Karpas-422 (cell line): ENCODE data around the gene NFATC2IP. TPM values are rescaled to one million over a fixed set of nuclear protein-coding genes. Genes with fewer than 3 reads are reported as not detected.
"Not testable (repeated sequence)": the region's sequence is repeated elsewhere in the genome, so short reads cannot be mapped to it uniquely, and the experiment has no call there.

Experiments used
- DNase-seq: peaks from one replicate; pipeline ENCODE4 v3.0.0-alpha.2; 2015
- H2AFZ ChIP-seq: fragments of 200-600 bp; sonication (generic); 2 replicates; pipeline ENCODE4 v1.6.1; 2014; ENCODE audit warnings: antibody characterized with exemption, low read length, mixed read lengths
- H3K27ac ChIP-seq: fragments of 200-600 bp; sonication (generic); 2 replicates; pipeline ENCODE4 v1.5.1; 2014; ENCODE audit warnings: mild to moderate bottlenecking, low read length, moderate library complexity
- H3K27me3 ChIP-seq: fragments of 200-600 bp; sonication (generic); 2 replicates; pipeline ENCODE4 v1.6.1; 2014; ENCODE audit warnings: low read length, mixed read lengths
- H3K36me3 ChIP-seq: fragments of 200-600 bp; sonication (generic); 2 replicates; pipeline ENCODE4 v1.6.1; 2014; ENCODE audit warnings: low read length, mixed read lengths; ENCODE audit not compliant: insufficient read depth
- H3K4me1 ChIP-seq: fragments of 200-600 bp; sonication (generic); 2 replicates; pipeline ENCODE4 v1.6.1; 2014; ENCODE audit warnings: mild to moderate bottlenecking, low read length, mixed read lengths
- H3K4me2 ChIP-seq: fragments of 200-600 bp; sonication (generic); 2 replicates; pipeline ENCODE4 v1.6.1; 2014; ENCODE audit warnings: low read length, low read depth, mild to moderate bottlenecking; ENCODE audit not compliant: poor library complexity, severe bottlenecking
- H3K4me3 ChIP-seq: fragments of 200-600 bp; sonication (generic); 2 replicates; pipeline ENCODE4 v1.5.1; 2014; ENCODE audit warnings: mild to moderate bottlenecking, antibody characterized with exemption, low read length, mixed read lengths
- H3K79me2 ChIP-seq: fragments of 200-600 bp; sonication (generic); 2 replicates; pipeline ENCODE4 v1.6.1; 2014; ENCODE audit warnings: mild to moderate bottlenecking, low read length, mixed read lengths
- H3K9ac ChIP-seq: fragments of 200-600 bp; sonication (generic); 2 replicates; pipeline ENCODE4 v1.6.0; 2014; ENCODE audit warnings: low read length
- H3K9me2 ChIP-seq: fragments of 200-600 bp; sonication (generic), shearing (Covaris generic); replicated peaks from 2 replicates; pipeline ENCODE4 v1.6.0; 2014; ENCODE audit warnings: mild to moderate bottlenecking, low read length, moderate library complexity; ENCODE audit not compliant: insufficient read depth
- H3K9me3 ChIP-seq: fragments of 300-700, 200-600 bp; sonication (generic); 2 replicates; pipeline ENCODE4 v1.6.1; 2014; ENCODE audit warnings: low read length, mixed read lengths
- H4K20me1 ChIP-seq: fragments of 200-600 bp; sonication (generic); 2 replicates; pipeline ENCODE4 v1.6.1; 2014; ENCODE audit warnings: mild to moderate bottlenecking, antibody characterized with exemption, low read length, low read depth; ENCODE audit not compliant: insufficient read depth
- total RNA-seq: library from RNA; depleted of rRNA; stranded (reverse); fragments of >200 nt; shearing (Covaris generic); gene quantifications from 2 replicates; pipeline ENCODE4 v1.2.3, GENCODE V29; 2014; ENCODE audit warnings: low replicate concordance

NFATC2IP gene
- total RNA-seq, 1 experiment from 2014 or later, result 64.0 TPM

GRCh38 chr16:28999577-28999976 is 48.8 kb downstream of the NFATC2IP start:
- Histone ChIP-seq H3K36me3 (no peaks in the 10 kb centered on the region), H3K27me3 (no peaks in the 10 kb centered on the region), H2AFZ (no peak overlapping the region), H3K9me3 (no peaks in the 10 kb centered on the region), H3K4me3 (no peak overlapping the region), H3K9me2 (no peaks in the 10 kb centered on the region), H3K4me1 (peaks cover 5% of the 10 kb centered on the region), H3K9ac (no peak overlapping the region), H4K20me1 (no peaks in the 10 kb centered on the region), H3K79me2 (no peaks in the 10 kb centered on the region), H3K4me2 (no peak overlapping the region), H3K27ac (no peak overlapping the region)
- DNase-seq, result no peak

GRCh38 chr16:29000019-29000418 is 49.3 kb downstream of the NFATC2IP start:
- no peaks in the 10 kb centered on the region for H3K79me2 ChIP-seq

DNA sequence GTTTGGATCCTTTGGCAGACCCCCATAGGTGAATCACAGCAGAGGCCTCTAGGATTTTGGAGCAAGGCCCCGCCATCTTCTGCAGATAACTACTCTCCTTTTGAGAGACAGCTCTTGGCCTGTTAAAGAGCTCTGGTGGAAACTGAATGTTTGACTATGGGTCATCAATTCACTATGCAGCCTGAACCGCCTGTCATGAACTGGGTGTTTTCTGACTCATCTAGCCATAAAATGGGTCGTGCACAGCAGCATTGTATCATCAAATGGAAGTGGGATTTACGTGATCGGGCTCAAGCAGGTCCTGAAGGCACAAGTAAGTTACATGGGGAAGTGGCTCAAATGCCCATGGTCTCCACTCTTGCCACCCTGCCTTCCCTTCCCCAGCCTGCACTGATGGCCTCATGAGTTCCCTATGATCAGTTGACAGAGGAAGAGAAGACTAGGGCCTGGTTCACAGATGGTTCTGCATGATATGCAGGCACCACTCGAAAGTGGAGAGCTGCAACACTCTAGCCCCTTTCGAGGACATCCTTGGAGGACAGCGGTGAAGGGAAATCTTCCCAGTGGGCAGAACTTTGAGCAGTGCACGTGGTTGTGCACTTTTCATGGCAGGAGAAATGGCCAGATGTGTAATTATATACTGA is 53.9 kb downstream of the NFATC2IP start:
- not testable (repeated sequence) for H3K9me2 ChIP-seq, H3K9ac ChIP-seq, H3K27me3 ChIP-seq, DNase-seq, H3K4me3 ChIP-seq, H3K9me3 ChIP-seq, H3K27ac ChIP-seq, H4K20me1 ChIP-seq, H3K4me2 ChIP-seq, H3K4me1 ChIP-seq, H3K79me2 ChIP-seq, H2AFZ ChIP-seq, H3K36me3 ChIP-seq

More at GRCh38 chr16:29000019-29000418, 49.3 kb downstream of the NFATC2IP start:
- H3K9ac ChIP-seq, result no peak overlapping the region
- no peaks in the 10 kb centered on the region for H3K27me3 ChIP-seq
- H2AFZ ChIP-seq, result no peak overlapping the region
- H3K4me1 ChIP-seq, result peaks cover 5% of the 10 kb centered on the region
- H3K4me3 ChIP-seq, result no peak overlapping the region
- H3K9me2 ChIP-seq, result no peaks in the 10 kb centered on the region
- no peak overlapping the region for H3K4me2 ChIP-seq
- no peaks in the 10 kb centered on the region for H3K36me3 ChIP-seq
- H3K27ac ChIP-seq, result no peak overlapping the region
- DNase-seq, result no peak
- H3K9me3 ChIP-seq, result no peaks in the 10 kb centered on the region
- no peaks in the 10 kb centered on the region for H4K20me1 ChIP-seq

GRCh38 chr16:29007730-29008593 is 57.2 kb downstream of the NFATC2IP start:
- H2AFZ ChIP-seq, result no peak overlapping the region
- H3K9me3 ChIP-seq, result no peaks in the 10 kb centered on the region
- no peaks in the 10 kb centered on the region for H3K36me3 ChIP-seq
- H3K4me2 ChIP-seq, result no peak overlapping the region
- no peaks in the 10 kb centered on the region for H3K27me3 ChIP-seq
- H3K4me3 ChIP-seq, result no peak overlapping the region
- H3K4me1 ChIP-seq, result no peaks in the 10 kb centered on the region
- no peaks in the 10 kb centered on the region for H3K9me2 ChIP-seq
- no peaks in the 10 kb centered on the region for H4K20me1 ChIP-seq
- H3K79me2 ChIP-seq, result no peaks in the 10 kb centered on the region
- no peak overlapping the region for H3K27ac ChIP-seq
- DNase-seq, result no peak
- H3K9ac ChIP-seq, result no peak overlapping the region

DNA sequence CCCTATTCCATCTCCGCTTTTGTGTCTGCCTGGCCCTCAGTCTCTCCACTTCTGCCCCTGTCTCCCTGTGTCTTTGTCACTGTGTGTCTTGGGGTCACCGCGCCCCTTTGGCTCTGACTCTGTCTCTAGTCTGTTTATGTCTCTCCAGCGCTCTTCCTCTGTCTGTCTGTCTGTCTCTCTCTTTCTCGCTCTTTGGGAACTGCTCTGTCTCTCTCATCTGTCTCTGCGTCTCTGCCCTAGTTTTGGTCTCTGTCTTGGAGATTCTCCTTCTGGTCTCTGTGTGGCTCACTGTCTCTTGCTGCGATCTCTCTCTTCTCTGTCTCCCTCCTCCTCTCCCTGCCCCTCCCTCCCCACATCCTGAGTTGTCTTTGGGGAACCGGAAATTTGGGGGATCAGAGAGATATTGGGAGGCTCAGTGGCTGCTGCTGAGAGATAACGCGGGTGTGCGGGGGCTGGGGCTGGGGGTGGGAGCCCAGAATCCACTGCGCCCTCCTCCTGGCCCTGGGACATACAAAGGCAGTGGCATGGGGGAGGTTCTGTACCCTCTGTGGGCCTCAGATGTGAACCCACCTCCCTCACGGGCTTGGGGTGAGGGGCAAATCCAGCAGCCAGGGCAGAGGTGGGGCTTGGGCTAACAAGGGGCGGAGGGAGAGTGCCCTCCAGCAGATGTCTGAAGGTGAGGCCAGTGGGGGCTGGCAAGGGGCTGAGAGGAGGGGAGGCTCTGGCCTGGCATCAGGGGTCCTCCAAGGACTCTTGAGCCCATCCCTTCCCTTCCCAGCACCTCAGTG is 58.5 kb downstream of the NFATC2IP start:
- Histone ChIP-seq H3K27ac (no peak overlapping the region), H3K9ac (no peak overlapping the region), H2AFZ (no peak overlapping the region), H3K4me2 (no peak overlapping the region), H3K27me3 (no peaks in the 10 kb centered on the region), H3K9me3 (no peaks in the 10 kb centered on the region), H4K20me1 (no peaks in the 10 kb centered on the region), H3K4me3 (no peak overlapping the region), H3K9me2 (no peaks in the 10 kb centered on the region), H3K79me2 (no peaks in the 10 kb centered on the region), H3K4me1 (no peaks in the 10 kb centered on the region), H3K36me3 (no peaks in the 10 kb centered on the region)
- no peak for DNase-seq

GRCh38 chr16:29009838-29010166 is 59.1 kb downstream of the NFATC2IP start:
- Histone ChIP-seq H3K9me3 (no peaks in the 10 kb centered on the region), H3K36me3 (no peaks in the 10 kb centered on the region), H3K4me2 (no peak overlapping the region), H2AFZ (no peak overlapping the region), H4K20me1 (no peaks in the 10 kb centered on the region), H3K4me3 (no peak overlapping the region), H3K27me3 (no peaks in the 10 kb centered on the region), H3K9me2 (no peaks in the 10 kb centered on the region), H3K27ac (no peak overlapping the region), H3K9ac (no peak overlapping the region), H3K79me2 (no peaks in the 10 kb centered on the region), H3K4me1 (no peaks in the 10 kb centered on the region)
- no peak for DNase-seq

GRCh38 chr16:29011112-29011511 is 60.4 kb downstream of the NFATC2IP start:
- H4K20me1 ChIP-seq, result no peaks in the 10 kb centered on the region
- peak; percentile 52 for DNase-seq
- no peaks in the 10 kb centered on the region for H3K36me3 ChIP-seq
- H3K9me2 ChIP-seq, result no peaks in the 10 kb centered on the region
- H2AFZ ChIP-seq, result no peak overlapping the region
- H3K4me2 ChIP-seq, result no peak overlapping the region
- H3K9ac ChIP-seq, result no peak overlapping the region
- H3K4me1 ChIP-seq, result no peaks in the 10 kb centered on the region
- no peaks in the 10 kb centered on the region for H3K9me3 ChIP-seq
- H3K79me2 ChIP-seq, result no peaks in the 10 kb centered on the region
- H3K4me3 ChIP-seq, result no peak overlapping the region
- no peaks in the 10 kb centered on the region for H3K27me3 ChIP-seq
- no peak overlapping the region for H3K27ac ChIP-seq

DNA sequence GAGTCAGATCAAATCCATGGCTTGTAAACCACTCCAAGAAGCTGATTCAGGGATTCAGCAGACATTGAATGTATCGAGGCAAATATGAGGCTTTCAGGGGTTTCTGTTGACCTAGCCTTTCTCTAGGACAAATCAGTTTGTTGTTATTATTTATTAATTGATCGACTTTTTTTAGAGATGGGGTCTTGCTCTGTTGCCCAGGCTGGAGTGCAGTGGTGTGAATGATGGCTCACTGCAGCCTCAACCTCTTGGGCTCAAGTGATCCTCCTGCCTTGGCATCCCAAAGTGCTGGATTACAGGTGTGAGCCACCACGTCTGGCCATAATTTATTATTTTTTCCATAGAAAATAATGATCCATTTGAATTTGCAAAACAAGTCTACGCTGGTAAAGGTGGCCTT is 61.1 kb downstream of the NFATC2IP start:
- no peak overlapping the region for H3K27ac ChIP-seq

More for the DNA sequence above, 61.1 kb downstream of the NFATC2IP start:
- Histone ChIP-seq H3K9me2 (no peaks in the 10 kb centered on the region), H3K4me3 (no peak overlapping the region), H3K9ac (no peak overlapping the region), H4K20me1 (no peaks in the 10 kb centered on the region), H3K79me2 (no peaks in the 10 kb centered on the region), H3K36me3 (no peaks in the 10 kb centered on the region), H3K4me2 (no peak overlapping the region), H3K9me3 (no peaks in the 10 kb centered on the region), H3K27me3 (no peaks in the 10 kb centered on the region), H3K4me1 (no peaks in the 10 kb centered on the region), H2AFZ (no peak overlapping the region)
- no peak for DNase-seq
